ENCODE results near the gene JCAD.

Gene JCAD

GRCh38 chr10:29976134-29976533 is 83.3 kb downstream of the JCAD start:
- no peak for DNase-seq

GRCh38 chr10:29974773-29975172 is 84.6 kb downstream of the JCAD start:
- DNase-seq = no peak

- no peak for DNase-seq
These were observed 85.5 kb downstream of the JCAD start for GRCh38 chr10:29973921-29974320.

- no peak for DNase-seq
These were observed 88.8 kb downstream of the JCAD start for GRCh38 chr10:29970576-29970975.

- DNase-seq = no peak
These were observed 89.4 kb downstream of the JCAD start for GRCh38 chr10:29970012-29970396.

- no peak for DNase-seq
These were observed 90.0 kb downstream of the JCAD start for GRCh38 chr10:29969255-29970011.

- no peak for DNase-seq
These were observed 90.8 kb downstream of the JCAD start for GRCh38 chr10:29968585-29968984.

- DNase-seq = no peak
These were observed 93.1 kb downstream of the JCAD start for GRCh38 chr10:29966269-29966668.

Data from stimulated activated naive CD4-positive, alpha-beta T cell treated with Interleukin-2 at 50 U/mL for 16 hours (primary cell).